K562 (cell line): ENCODE results near the gene TCP10L. TPM values are rescaled to one million over a fixed set of nuclear protein-coding genes. Genes with fewer than 3 reads are reported as not detected.

Experiments
- CLOCK ChIP-seq: fragments of 250-450 bp; sonication (Bioruptor Pico); IDR thresholded peaks from 2 replicates; pipeline ENCODE4 v1.4.0; 2020; ENCODE audit warnings: mild to moderate bottlenecking, moderate library complexity, borderline replicate concordance
- HDAC8 ChIP-seq: fragments of 450-650 bp; IDR thresholded peaks from 2 replicates; pipeline ENCODE4 v1.6.1; 2016; ENCODE audit warnings: mild to moderate bottlenecking, missing genetic modification characterization, moderate library complexity, missing compliant biosample characterization
- MLLT1 ChIP-seq, 2 experiments: fragments of 450-650 bp; IDR thresholded peaks; 2 replicates each; pipeline ENCODE4 v1.6.1; 2016
- NR2C1 ChIP-seq, 2 experiments: fragments of 450-650 bp; IDR thresholded peaks; 2 replicates each; pipeline ENCODE4 v1.6.1; 2017; ENCODE audit warnings: mild to moderate bottlenecking in 2 of 2, antibody characterized with exemption in 1 of 2, inconsistent platforms in 1 of 2, missing compliant biosample characterization in 1 of 2, missing genetic modification characterization in 1 of 2
- POLR2H ChIP-seq: IDR thresholded peaks from 2 replicates; pipeline ENCODE4 v1.6.1; 2016; ENCODE audit warnings: missing genetic modification characterization, low read depth, mild to moderate bottlenecking, control low read depth, missing compliant biosample characterization, moderate library complexity
- PYGO2 ChIP-seq: fragments of 450-650 bp; IDR thresholded peaks from 2 replicates; pipeline ENCODE4 v1.6.1; 2016; ENCODE audit warnings: mild to moderate bottlenecking, missing genetic modification characterization, moderate library complexity, missing compliant biosample characterization
- RREB1 ChIP-seq: fragments of 250-450 bp; sonication (Bioruptor Pico); IDR thresholded peaks from 2 replicates; pipeline ENCODE4 v1.4.0; 2020
- SMARCC2 ChIP-seq: fragments of 450-650 bp; IDR thresholded peaks from 2 replicates; pipeline ENCODE4 v1.6.1; 2017; ENCODE audit warnings: antibody characterized with exemption, moderate library complexity, mild to moderate bottlenecking, low read depth
- ZC3H11A ChIP-seq: IDR thresholded peaks from 2 replicates; pipeline ENCODE4 v1.6.1; 2012; ENCODE audit warnings: low read depth, low read length, improper control_type of control experiment
- ZNF217 ChIP-seq: sonication (generic); formaldehyde crosslinking; IDR thresholded peaks from 2 replicates; pipeline ENCODE4 v1.8.0; 2022; ENCODE audit warnings: mild to moderate bottlenecking, missing genetic modification reagents
- ZNF77 ChIP-seq: fragments of 250-450 bp; sonication (Bioruptor Pico); IDR thresholded peaks from 2 replicates; pipeline ENCODE4 v1.5.0; 2020
- polyA plus RNA-seq, 8 experiments: library from polyadenylated mRNA; depleted of rRNA in 4 of 8; stranded (reverse) in 5 of 8; unstranded in 3 of 8; fragments of >200 nt; fragmentation: Nextera tagmentation in 2 of 8; fragmentation: Illumina TruSeq in 1 of 8; extraction: Ambion mirVana in 2 of 8; extraction: Trizol in 1 of 8; gene quantifications; 2 replicates each; pipeline versions ENCODE4 v1.2.1 to v1.2.3, GENCODE V29; 2011 to 2014; ENCODE audit warnings: inconsistent platforms in 1 of 8, missing spikeins in 1 of 8
- total RNA-seq, 7 experiments: library from RNA; depleted of rRNA in 6 of 7; stranded (reverse); fragments of >200 nt in 6 of 7; fragmentation: Illumina TruSeq in 2 of 7; extraction: Trizol in 2 of 7; gene quantifications; 2 replicates each; pipeline versions ENCODE4 v1.2.1 to v1.2.3, GENCODE V29; 2011 to 2021; ENCODE audit warnings: low replicate concordance in 1 of 7
- TF ChIP-seq, protein P1 (sequence below): fragments of 450-650 bp; IDR thresholded peaks from 2 replicates; pipeline ENCODE4 v1.6.1; 2018; ENCODE audit warnings: mild to moderate bottlenecking, low read depth; ENCODE audit not compliant: partially characterized antibody

The TCP10L gene
- total and polyA plus RNA-seq, 9 of the 15 experiments (the other 6 are each of a cell fraction or from before 2014, with no cell fraction given): 0.34 to 0.91 (median 0.56) TPM; not detected in 2

DNA sequence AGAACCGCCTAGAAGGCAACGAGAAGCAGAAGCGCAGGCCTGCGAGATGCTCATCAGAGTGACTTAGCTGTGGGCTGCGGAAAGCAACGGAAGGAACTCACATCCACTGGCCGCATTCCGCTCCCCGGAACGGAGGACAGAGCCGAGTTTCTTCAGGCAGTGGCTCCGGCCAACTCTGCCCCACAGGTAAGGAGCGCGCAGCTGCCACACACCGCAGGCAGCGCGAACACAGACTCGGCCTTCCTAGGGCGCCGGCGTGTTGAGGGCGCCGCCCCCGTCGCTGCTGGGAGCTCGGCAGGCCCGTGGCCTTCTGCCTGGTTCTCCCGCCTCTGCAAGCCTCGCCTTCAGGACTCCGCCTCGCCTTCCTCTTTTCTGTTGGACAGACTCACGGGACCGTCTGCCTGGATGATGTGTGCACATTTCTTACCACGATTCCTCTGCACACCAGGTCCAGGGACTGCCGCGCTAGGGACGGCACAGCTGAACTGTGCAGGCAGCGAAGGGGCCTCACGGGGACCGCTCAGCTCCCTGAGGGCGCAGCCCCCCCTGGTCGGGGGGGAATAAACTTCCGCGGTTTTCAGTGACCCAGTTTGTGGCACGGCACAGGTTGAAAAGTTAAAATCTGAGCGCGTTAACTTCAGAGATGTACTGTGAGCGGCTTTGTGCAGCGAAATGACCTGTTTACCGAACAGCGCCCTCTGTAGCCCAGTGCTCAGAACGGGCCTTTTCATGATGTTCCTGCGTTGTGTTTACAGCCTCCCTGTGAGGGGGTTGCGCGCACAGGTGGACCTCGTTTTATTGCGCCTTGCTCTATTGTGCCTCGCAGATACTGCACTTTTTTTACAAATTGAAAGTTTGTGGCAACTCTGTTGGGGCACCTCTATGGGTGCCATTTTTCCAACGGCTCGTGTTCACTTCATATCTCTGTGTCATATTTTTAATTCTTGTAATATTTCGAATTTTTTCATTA lies 15.8 kb downstream of the TCP10L start (continued):
- no peak for TF ChIP-seq CLOCK (CRISPR knock-in tag)
- TF ChIP-seq NR2C1 (IDR thresholded peaks at IDR 0.05): no peak
- no peak for TF ChIP-seq NR2C1 (tag; IDR thresholded peaks at IDR 0.05)
- TF ChIP-seq, protein P1, sequence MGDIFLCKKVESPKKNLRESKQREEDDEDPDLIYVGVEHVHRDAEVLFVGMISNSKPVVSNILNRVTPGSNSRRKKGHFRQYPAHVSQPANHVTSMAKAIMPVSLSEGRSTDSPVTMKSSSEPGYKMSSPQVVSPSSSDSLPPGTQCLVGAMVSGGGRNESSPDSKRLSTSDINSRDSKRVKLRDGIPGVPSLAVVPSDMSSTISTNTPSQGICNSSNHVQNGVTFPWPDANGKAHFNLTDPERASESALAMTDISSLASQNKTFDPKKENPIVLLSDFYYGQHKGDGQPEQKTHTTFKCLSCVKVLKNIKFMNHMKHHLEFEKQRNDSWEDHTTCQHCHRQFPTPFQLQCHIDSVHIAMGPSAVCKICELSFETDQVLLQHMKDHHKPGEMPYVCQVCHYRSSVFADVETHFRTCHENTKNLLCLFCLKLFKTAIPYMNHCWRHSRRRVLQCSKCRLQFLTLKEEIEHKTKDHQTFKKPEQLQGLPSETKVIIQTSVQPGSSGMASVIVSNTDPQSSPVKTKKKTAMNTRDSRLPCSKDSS: no peak
- TF ChIP-seq RREB1 (CRISPR knock-in tag): no peak
- TF ChIP-seq HDAC8 (tag): no peak
- TF ChIP-seq ZNF77 (CRISPR knock-in tag): no peak
- TF ChIP-seq POLR2H (tag): no peak
- no peak for TF ChIP-seq ZC3H11A
- TF ChIP-seq ZNF217: no peak
- TF ChIP-seq PYGO2 (tag): no peak
- 0 out of 2 replicates have a peak, but pooled peaks have one; percentile 70 for TF ChIP-seq SMARCC2
- peak in 1 of 2 experiments; percentile 45; a peak in 1 of 4 replicates for TF ChIP-seq MLLT1 (IDR thresholded peaks at IDR 0.05)
